Activated naive CD8-positive, alpha-beta T cell treated with anti-CD3 and anti-CD28 coated beads, Interleukin-2, amount 10 ng/mL, durations not matched to agents 7 days and 5 days (primary cell): Measurements from ENCODE around the gene ADAT1. TPM values are rescaled to one million over a fixed set of nuclear protein-coding genes. Genes with fewer than 3 reads are reported as not detected.

ENCODE experiments used
- ATAC-seq: fragments of 150-1000 bp; cut with Tn5 transposase; one replicate; pipeline ENCODE4 v1.10.0; 2021; ENCODE audit warnings: low read depth, moderate library complexity
- POLR2A ChIA-PET: fragments of 350-600 bp; sonication (Branson Sonifier 250); formaldehyde crosslinking; loops from one replicate; lab custom pipeline; 2021; ENCODE audit warnings: antibody characterized with exemption; lab: Charles Lee
- DNase-seq: peaks from one replicate; pipeline ENCODE4 v3.0.0; 2021
- H3K27ac Mint-ChIP-seq: one replicate; pipeline ENCODE4 v1.8.0; 2022; ENCODE audit warnings: mild to moderate bottlenecking, mixed read lengths
- H3K27me3 Mint-ChIP-seq: one replicate; pipeline ENCODE4 v1.8.0; 2022; ENCODE audit warnings: mild to moderate bottlenecking, moderate library complexity, mixed read lengths
- H3K36me3 Mint-ChIP-seq: one replicate; pipeline ENCODE4 v1.8.0; 2021; ENCODE audit warnings: mild to moderate bottlenecking, mixed read lengths
- H3K4me1 Mint-ChIP-seq: one replicate; pipeline ENCODE4 v1.8.0; 2021; ENCODE audit warnings: mixed read lengths
- H3K4me3 Mint-ChIP-seq: one replicate; pipeline ENCODE4 v1.8.0; 2022; ENCODE audit warnings: mild to moderate bottlenecking, moderate library complexity, mixed read lengths
- H3K9me3 Mint-ChIP-seq: one replicate; pipeline ENCODE4 v1.8.0; 2021; ENCODE audit warnings: mixed read lengths
- total RNA-seq, 2 experiments: library from RNA; stranded (reverse); gene quantifications; one replicate each; pipeline ENCODE4 v1.2.3, GENCODE V29; 2021

ADAT1 gene
- total RNA-seq, 2 experiments from 2014 or later = 66.1 to 72.1 TPM

DNA sequence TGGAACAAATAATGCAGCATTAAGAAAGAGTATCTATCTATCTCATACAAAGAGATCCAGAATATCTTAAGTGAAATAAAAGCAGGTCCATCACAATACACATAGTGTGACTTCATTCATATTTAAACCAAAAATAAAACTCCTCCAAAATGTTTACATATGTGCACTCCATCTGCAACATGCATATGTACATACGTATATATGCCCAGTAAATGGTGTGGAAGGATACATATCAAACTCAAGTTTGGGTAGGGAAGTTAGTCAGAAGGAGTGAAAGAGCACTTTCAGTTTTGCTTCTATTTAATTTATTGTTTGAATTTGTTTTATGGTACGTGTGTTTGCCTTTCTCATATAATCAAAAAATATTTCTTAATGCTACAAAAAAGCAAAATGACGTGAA is 12.0 kb upstream of the ADAT1 start:
- DNase-seq = no peak
- H3K4me3 Mint-ChIP-seq = no peak overlapping the region
- H3K36me3 Mint-ChIP-seq = peaks cover 48% of the 10 kb centered on the region
- no peaks in the 10 kb centered on the region for H3K27me3 Mint-ChIP-seq
- ATAC-seq = no peak
- peaks cover 17% of the 10 kb centered on the region for H3K4me1 Mint-ChIP-seq
- H3K27ac Mint-ChIP-seq = no peak overlapping the region
- POLR2A ChIA-PET = no interaction called here
- H3K9me3 Mint-ChIP-seq = no peaks in the 10 kb centered on the region

DNA sequence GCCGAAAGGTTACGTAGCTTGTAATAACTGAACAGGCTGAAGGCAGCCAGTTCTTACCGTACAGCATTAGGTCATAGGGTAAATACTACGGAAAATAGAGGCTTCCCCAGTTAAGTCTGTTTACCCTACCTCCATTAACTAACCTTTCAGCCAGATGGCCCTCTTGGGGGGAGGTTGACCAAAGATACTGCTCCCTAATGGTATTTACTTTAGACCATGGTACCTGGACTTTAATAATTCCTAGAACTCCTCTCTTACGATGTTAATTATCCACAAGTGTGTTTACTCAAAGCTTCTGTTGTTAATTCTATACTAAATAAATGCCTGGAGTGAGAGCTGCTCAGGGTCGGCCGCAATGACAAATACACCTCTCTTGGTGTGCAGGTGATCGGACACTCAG is 9.8 kb upstream of the ADAT1 start:
- Mint-ChIP-seq H3K4me3 (no peak overlapping the region), H3K27me3 (no peaks in the 10 kb centered on the region), H3K9me3 (no peaks in the 10 kb centered on the region), H3K36me3 (peaks cover 52% of the 10 kb centered on the region), H3K27ac (no peak overlapping the region), H3K4me1 (peaks cover 25% of the 10 kb centered on the region)
- ATAC-seq (no peak), DNase-seq (no peak)
- POLR2A ChIA-PET = interaction anchor here (0.7 to 1.1 kb wide), 3 partner anchors 10 to 124 kb away, joined by 3 to 5 read pairs (median 4); partner anchors contain the start of genes ADAT1, KARS1 and TERF2IP

DNA sequence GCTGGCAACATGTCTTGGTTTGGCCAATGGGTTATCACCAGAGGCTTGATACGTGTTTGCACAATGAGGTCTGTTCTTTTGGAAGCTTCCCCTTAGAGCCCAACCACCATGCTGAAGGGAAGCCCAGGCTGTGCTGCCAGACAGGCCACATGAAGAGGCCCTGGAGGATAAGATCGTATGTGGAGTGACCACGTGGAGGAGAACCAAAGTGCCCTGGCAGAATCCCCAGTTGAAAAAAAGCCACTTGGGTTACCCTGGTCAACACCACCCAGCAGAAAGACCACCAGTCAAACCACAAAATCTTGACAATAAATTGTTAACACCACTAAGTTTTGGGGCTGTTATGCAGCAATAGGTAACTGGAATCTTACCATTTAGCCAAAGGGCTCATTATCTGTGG is 7.0 kb upstream of the ADAT1 start:
- H3K9me3 Mint-ChIP-seq = no peaks in the 10 kb centered on the region
- H3K27me3 Mint-ChIP-seq = no peaks in the 10 kb centered on the region
- ATAC-seq = no peak
- POLR2A ChIA-PET = interaction anchor here (1.0 to 2.2 kb wide), 2 partner anchors 18 to 63 kb away, joined by 3 to 13 read pairs; partner anchors contain the start of genes KARS1 and TERF2IP
- H3K4me1 Mint-ChIP-seq = peaks cover 32% of the 10 kb centered on the region
- peak overlapping the region; percentile 12 for H3K27ac Mint-ChIP-seq
- H3K36me3 Mint-ChIP-seq = peaks cover 53% of the 10 kb centered on the region
- DNase-seq = no peak
- H3K4me3 Mint-ChIP-seq = no peak overlapping the region

DNA sequence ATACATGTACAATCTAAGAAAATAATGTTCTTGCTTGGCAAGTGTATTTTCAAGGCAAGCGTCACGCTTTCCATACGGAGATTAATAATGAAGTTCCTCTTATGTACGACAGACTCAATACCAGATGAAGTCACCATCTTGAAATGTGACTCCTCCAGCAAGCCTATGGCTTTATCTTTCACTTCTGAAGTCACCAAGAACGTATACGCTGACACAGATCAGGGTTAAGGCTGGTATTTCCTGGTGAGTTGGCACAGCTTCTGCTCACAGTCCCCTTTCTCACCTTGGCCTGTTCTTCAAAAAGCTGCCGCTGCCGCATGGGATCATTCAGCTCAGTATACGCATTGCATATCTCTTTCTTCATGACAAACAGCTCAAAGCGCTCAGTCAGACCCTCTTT is 6.1 kb upstream of the ADAT1 start:
- peaks cover 31% of the 10 kb centered on the region for H3K4me1 Mint-ChIP-seq
- POLR2A ChIA-PET = interaction anchor here (2.2 kb wide), 1 partner anchor 19 kb away, joined by 13 read pairs; the partner anchor contains the start of genes KARS1 and TERF2IP
- no peaks in the 10 kb centered on the region for H3K9me3 Mint-ChIP-seq
- peaks cover 54% of the 10 kb centered on the region for H3K36me3 Mint-ChIP-seq
- peak overlapping the region; percentile 80 for H3K27ac Mint-ChIP-seq
- DNase-seq (no peak), ATAC-seq (no peak)
- H3K27me3 Mint-ChIP-seq = no peaks in the 10 kb centered on the region
- no peak overlapping the region for H3K4me3 Mint-ChIP-seq

DNA sequence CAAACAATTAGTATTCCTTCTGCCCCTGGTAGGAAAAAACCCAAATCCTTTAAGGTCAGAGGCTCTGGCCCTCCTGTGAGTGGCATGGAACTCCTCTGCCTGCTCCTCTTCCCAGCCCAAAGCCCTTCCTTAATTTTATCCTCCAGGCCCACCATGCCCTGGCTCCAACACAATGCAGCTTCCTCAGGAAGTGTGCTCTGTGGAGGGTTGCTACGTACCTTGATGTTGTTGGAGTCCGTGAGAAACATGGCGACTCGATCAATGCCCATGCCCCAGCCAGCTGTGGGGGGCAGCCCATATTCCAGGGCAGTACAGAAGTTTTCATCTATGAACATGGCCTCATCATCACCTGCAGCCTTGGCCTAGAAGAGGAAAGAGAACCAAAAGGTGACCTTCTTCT is 5.3 kb upstream of the ADAT1 start:
- Mint-ChIP-seq H3K27ac (peak overlapping the region; percentile 85), H3K9me3 (no peaks in the 10 kb centered on the region), H3K27me3 (no peaks in the 10 kb centered on the region), H3K4me1 (peaks cover 31% of the 10 kb centered on the region), H3K4me3 (peak overlapping the region; percentile 51), H3K36me3 (peaks cover 47% of the 10 kb centered on the region)
- DNase-seq (no peak), ATAC-seq (no peak)
- POLR2A ChIA-PET = interaction anchor here (1.2 kb wide), 1 partner anchor 10 kb away, joined by 5 read pairs; no protein-coding TSS in a partner anchor

DNA sequence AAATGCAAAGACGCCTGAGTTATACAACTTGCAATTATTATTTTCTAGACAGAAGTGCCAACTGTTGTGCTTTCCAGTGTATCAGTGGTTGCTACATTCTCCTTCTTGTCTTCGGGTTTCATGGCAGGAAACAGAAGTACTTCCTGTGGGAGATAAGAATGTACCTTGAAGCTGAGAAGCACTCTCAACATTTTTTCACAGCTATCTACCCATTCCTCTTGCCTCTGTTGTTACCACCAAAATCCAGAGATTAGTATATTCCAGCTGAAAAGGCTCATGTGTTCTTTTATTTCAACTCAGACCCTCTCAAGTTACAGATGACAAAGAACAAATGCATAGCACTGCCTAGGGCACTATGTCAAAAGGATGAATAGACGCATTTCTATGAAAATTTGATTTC is 4.8 kb upstream of the ADAT1 start:
- ATAC-seq = no peak
- Mint-ChIP-seq H3K9me3 (no peaks in the 10 kb centered on the region), H3K36me3 (peaks cover 46% of the 10 kb centered on the region), H3K4me3 (peak overlapping the region; percentile 51), H3K27ac (peak overlapping the region; percentile 85), H3K27me3 (no peaks in the 10 kb centered on the region), H3K4me1 (peaks cover 31% of the 10 kb centered on the region)
- POLR2A ChIA-PET = interaction anchor here (1.2 kb wide), 1 partner anchor 10 kb away, joined by 5 read pairs; no protein-coding TSS in a partner anchor
- no peak for DNase-seq

DNA sequence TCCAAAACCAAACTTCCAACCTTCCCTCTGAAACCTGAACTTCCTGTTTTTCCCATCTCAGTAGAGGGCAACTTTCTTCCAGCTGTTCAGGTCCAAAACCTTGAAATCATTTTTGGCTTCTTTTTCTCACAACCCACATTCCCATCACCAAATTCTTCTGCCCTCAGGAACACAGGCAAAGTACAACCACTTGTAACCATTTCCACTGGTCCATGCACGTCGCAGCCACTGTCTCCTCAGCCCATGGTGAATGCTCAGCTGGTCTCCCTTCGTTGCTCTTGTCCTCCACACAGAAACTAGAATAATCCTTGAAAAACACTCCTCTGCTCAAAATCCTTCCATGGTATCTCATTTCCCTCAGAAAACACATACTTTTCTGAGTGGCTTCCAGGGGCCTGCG is 3.7 kb upstream of the ADAT1 start:
- DNase-seq = no peak
- Mint-ChIP-seq H3K4me3 (no peak overlapping the region), H3K9me3 (no peaks in the 10 kb centered on the region), H3K27ac (peak overlapping the region; percentile 74), H3K27me3 (no peaks in the 10 kb centered on the region), H3K36me3 (peaks cover 46% of the 10 kb centered on the region), H3K4me1 (peaks cover 40% of the 10 kb centered on the region)
- ATAC-seq = no peak
- POLR2A ChIA-PET = interaction anchor here (0.6 to 1.0 kb wide), 2 partner anchors 21 to 924 kb away, joined by 3 read pairs; partner anchors contain the start of genes KARS1 and TERF2IP

DNA sequence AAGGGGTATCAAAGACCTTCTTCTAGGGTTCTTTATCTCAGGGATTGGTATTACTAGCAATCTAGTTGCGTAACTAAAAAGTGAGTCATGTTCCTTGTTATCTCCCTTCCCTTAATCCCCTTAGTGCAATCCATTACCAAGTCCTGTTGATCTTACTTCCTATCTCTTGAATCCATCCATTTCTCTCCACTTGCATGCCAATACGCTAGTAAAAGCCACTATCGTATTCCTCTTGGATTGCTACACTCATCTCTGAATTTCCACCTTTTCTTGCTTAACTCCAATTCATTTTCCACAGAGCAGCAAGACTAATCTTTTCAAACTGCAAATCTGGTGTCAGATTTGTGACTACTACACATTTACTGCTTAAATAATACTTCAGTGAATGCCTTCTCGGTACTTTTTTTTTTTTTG is 1.8 kb upstream of the ADAT1 start:
- Mint-ChIP-seq H3K4me3 (no peak overlapping the region), H3K36me3 (peaks cover 42% of the 10 kb centered on the region), H3K27me3 (no peaks in the 10 kb centered on the region), H3K4me1 (peaks cover 48% of the 10 kb centered on the region), H3K9me3 (no peaks in the 10 kb centered on the region), H3K27ac (peak overlapping the region; percentile 35)
- ATAC-seq (no peak), DNase-seq (no peak)
- POLR2A ChIA-PET = no interaction called here

DNA sequence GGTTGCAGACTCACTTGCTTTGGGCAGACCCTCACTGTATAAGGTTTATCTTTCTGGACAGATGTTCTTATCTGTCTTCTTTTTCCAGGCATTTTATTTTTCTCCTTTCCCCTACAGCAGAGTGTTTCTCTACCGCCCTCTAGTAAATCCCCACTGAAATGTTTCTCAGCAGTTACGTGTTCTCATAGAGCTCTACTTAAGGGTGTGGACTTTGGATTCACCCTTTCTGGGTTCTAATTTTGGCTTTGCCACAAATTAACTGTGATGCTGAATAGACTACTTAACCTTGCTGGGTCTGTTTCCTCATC is 2.0 kb downstream of the ADAT1 start:
- no peak for ATAC-seq
- Mint-ChIP-seq H3K4me1 (peaks cover 25% of the 10 kb centered on the region), H3K27me3 (no peaks in the 10 kb centered on the region), H3K4me3 (peak overlapping the region; percentile 9), H3K9me3 (no peaks in the 10 kb centered on the region), H3K27ac (peak overlapping the region; percentile 4), H3K36me3 (peaks cover 26% of the 10 kb centered on the region)
- DNase-seq = no peak
- POLR2A ChIA-PET = interaction anchor here (0.7 to 5.3 kb wide), 3 partner anchors 27 to 104 kb away, joined by 3 to 95 read pairs (median 19); partner anchors contain the start of genes KARS1, TERF2IP and TMEM231

DNA sequence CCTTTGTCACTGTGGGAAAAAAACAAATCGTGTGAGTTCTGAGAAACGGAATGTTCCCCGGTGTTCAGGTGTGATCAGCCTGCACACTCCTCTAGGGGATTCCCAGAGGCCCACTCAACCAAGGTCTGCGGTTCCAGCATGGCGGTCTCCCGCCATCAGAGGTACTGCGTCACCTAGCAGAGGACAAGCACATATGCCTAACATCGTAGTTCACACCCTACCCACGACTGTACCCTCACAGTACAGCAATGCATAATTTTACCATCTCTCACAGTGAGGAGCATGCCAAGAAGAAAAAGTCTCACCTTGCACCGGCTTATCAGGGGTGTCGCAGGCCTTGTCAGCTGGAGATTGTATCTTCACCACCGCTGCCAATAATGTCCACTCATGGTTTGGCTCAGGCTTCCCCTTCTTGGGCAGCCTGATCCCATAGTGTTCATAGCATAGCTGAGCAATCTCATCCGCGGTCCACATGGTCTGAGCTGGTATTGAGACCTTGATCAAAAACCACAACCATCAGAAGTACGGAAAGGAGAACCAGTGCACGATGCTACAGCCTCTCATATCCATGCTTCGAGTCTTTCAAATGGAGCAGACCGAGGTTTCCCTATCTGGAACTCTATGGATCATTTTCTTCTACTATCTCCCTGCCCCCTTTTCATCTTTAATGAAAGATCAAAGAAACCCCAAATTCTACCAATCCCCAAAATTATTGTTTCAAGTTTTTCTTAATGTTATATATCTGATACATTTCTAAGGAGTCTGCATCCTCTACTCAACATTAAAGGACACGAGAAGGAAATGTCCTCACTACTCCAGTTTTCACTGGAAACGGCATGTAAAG is 2.5 kb downstream of the ADAT1 start:
- ATAC-seq (no peak), DNase-seq (no peak)
- no peaks in the 10 kb centered on the region for H3K27me3 Mint-ChIP-seq
- H3K27ac Mint-ChIP-seq = peak overlapping the region; percentile 4
- peaks cover 25% of the 10 kb centered on the region for H3K36me3 Mint-ChIP-seq
- H3K4me1 Mint-ChIP-seq = peaks cover 25% of the 10 kb centered on the region
- no peaks in the 10 kb centered on the region for H3K9me3 Mint-ChIP-seq
- H3K4me3 Mint-ChIP-seq = peak overlapping the region; percentile 9
- POLR2A ChIA-PET = interaction anchor here (2.9 to 5.3 kb wide), 2 partner anchors 28 to 104 kb away, joined by 19 to 95 read pairs; partner anchors contain the start of genes KARS1 and TERF2IP

DNA sequence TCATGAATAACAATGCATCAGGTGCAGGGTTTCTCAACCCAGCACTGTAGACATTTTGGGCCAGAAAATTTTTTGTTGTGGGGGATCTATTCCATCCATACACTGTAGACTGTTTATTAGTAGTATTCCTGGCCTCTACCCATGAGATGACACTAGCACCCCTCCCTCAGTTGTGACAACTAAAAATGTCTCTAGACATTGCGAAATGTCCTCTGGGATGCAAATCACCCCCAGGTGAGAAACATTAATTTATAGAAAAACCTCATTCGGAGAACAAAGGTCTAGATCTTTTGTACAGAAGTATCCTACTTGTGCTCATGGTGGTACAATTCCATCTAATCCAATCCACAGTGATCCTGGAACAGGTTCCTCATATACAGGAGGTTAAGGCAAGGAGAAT is 4.3 kb downstream of the ADAT1 start:
- Mint-ChIP-seq H3K36me3 (peaks cover 28% of the 10 kb centered on the region), H3K4me1 (peaks cover 23% of the 10 kb centered on the region), H3K27ac (no peak overlapping the region), H3K9me3 (no peaks in the 10 kb centered on the region), H3K27me3 (no peaks in the 10 kb centered on the region), H3K4me3 (no peak overlapping the region)
- no peak for ATAC-seq
- no peak for DNase-seq
- POLR2A ChIA-PET = interaction anchor here (5.3 kb wide), 1 partner anchor 30 kb away, joined by 95 read pairs; the partner anchor contains the start of genes KARS1 and TERF2IP

DNA sequence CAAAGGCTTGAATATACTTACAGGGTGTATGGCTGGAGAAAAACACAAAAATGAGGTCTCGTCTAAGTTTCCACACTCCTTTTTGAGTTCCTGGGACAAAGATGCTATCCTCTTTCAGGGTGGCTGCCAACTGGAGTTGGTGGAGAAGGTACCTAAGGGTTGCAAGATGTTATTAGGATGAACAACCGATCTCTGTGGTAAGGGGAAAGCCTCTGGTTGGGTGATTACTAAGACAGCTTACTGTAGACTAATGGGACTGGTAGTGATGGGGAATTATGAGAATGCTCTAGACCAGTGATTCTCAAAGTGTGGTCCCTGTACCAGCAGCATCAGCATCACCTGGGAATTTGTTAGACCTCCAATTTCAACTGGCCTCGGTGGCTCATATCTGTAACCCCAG is 6.0 kb downstream of the ADAT1 start:
- Mint-ChIP-seq H3K4me3 (no peak overlapping the region), H3K4me1 (peaks cover 18% of the 10 kb centered on the region), H3K9me3 (no peaks in the 10 kb centered on the region), H3K27ac (no peak overlapping the region), H3K36me3 (peaks cover 33% of the 10 kb centered on the region), H3K27me3 (no peaks in the 10 kb centered on the region)
- DNase-seq (no peak), ATAC-seq (no peak)
- POLR2A ChIA-PET = interaction anchor here (0.5 kb wide), 1 partner anchor 31 kb away, joined by 3 read pairs; no protein-coding TSS in a partner anchor

DNA sequence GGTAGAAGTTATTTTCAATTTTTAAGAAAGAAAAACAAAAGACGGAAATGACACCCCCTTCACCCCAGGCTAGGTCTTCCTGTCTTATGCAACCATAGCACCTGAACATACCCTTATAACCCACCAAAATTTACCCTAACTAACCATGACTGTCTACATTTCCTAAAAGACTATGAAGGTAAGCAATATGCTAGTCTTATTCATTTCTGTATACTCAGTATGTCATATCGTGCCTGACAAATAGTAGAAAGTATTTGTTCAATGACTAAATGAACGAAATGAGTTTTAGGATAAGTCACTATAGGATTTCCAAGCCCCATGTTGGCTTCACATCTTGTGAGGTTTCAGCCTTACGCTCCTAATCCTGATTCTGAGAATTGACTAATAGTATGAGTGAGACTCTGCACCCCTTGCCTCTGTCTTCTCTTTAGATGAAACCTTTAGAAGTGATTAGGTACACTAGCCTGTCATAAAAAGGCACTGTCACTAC is 6.5 kb downstream of the ADAT1 start:
- ATAC-seq (no peak), DNase-seq (no peak)
- POLR2A ChIA-PET = interaction anchor here (0.6 kb wide), 1 partner anchor 55 kb away, joined by 4 read pairs; no protein-coding TSS in a partner anchor
- Mint-ChIP-seq H3K36me3 (peaks cover 34% of the 10 kb centered on the region), H3K4me1 (peaks cover 12% of the 10 kb centered on the region), H3K9me3 (no peaks in the 10 kb centered on the region), H3K27ac (peak overlapping the region; percentile 71), H3K4me3 (no peak overlapping the region), H3K27me3 (no peaks in the 10 kb centered on the region)
